Neutrophil (primary cell): ENCODE results near the gene KLHL8.

Experiments
- H3K27ac ChIP-seq: fragments of 200-600 bp; sonication (generic); 2 replicates; pipeline ENCODE4 v1.5.1; 2016; ENCODE audit warnings: mild to moderate bottlenecking, moderate library complexity
- H3K27me3 ChIP-seq: fragments of 200-600 bp; sonication (generic); 2 replicates; pipeline ENCODE4 v1.6.0; 2016; ENCODE audit warnings: mild to moderate bottlenecking
- H3K36me3 ChIP-seq: fragments of 200-600 bp; sonication (generic); 2 replicates; pipeline ENCODE4 v1.5.1; 2017
- H3K4me1 ChIP-seq, 2 experiments: fragments of 200-600 bp in 1 of 2; sonication (generic) in 1 of 2; 1 replicate in 1 of 2; 2 replicates in 1 of 2; pipeline versions ENCODE4 v1.5.1 to v1.6.1; 2013 to 2016; ENCODE audit warnings: low read depth in 1 of 2, low read length in 1 of 2, mild to moderate bottlenecking in 1 of 2, moderate library complexity in 1 of 2; ENCODE audit not compliant: control insufficient read depth in 1 of 2, insufficient read depth in 1 of 2
- H3K4me3 ChIP-seq, 2 experiments: fragments of 200-600 bp in 1 of 2; sonication (generic) in 1 of 2; 1 replicate in 1 of 2; 2 replicates in 1 of 2; pipeline ENCODE4 v1.5.1; 2013 to 2016; ENCODE audit warnings: low read depth in 1 of 2, low read length in 1 of 2, mild to moderate bottlenecking in 1 of 2, moderate library complexity in 1 of 2
- H3K9me3 ChIP-seq: fragments of 200-600 bp; sonication (generic); 2 replicates; pipeline ENCODE4 v1.5.1; 2016
- CTCF ChIP-seq: fragments of 200-600 bp; sonication (generic); IDR thresholded peaks from 2 replicates; pipeline ENCODE4 v1.5.1; 2016; ENCODE audit warnings: antibody characterized with exemption

Gene KLHL8

GRCh38 chr4:87192145-87192919, 28.1 kb downstream of the KLHL8 start:
- no peak overlapping the region for H3K27ac ChIP-seq
- H3K4me1 ChIP-seq, result no peaks in the 10 kb centered on the region
- no peak overlapping the region for H3K4me3 ChIP-seq
- no peaks in the 10 kb centered on the region for H3K9me3 ChIP-seq
- H3K36me3 ChIP-seq, result no peaks in the 10 kb centered on the region
- TF ChIP-seq CTCF, result no peak
- no peaks in the 10 kb centered on the region for H3K27me3 ChIP-seq

GRCh38 chr4:87188932-87189331, 31.5 kb downstream of the KLHL8 start:
- TF ChIP-seq CTCF, result no peak
- no peaks in the 10 kb centered on the region for H3K4me1 ChIP-seq
- H3K9me3 ChIP-seq, result no peaks in the 10 kb centered on the region
- H3K4me3 ChIP-seq, result no peak overlapping the region
- H3K27me3 ChIP-seq, result no peaks in the 10 kb centered on the region
- H3K36me3 ChIP-seq, result no peaks in the 10 kb centered on the region
- no peak overlapping the region for H3K27ac ChIP-seq

GRCh38 chr4:87188048-87188447, 32.4 kb downstream of the KLHL8 start:
- H3K27me3 ChIP-seq, result no peaks in the 10 kb centered on the region
- H3K36me3 ChIP-seq, result no peaks in the 10 kb centered on the region
- no peaks in the 10 kb centered on the region for H3K4me1 ChIP-seq
- no peak for TF ChIP-seq CTCF
- no peak overlapping the region for H3K4me3 ChIP-seq
- H3K9me3 ChIP-seq, result no peaks in the 10 kb centered on the region
- H3K27ac ChIP-seq, result no peak overlapping the region

GRCh38 chr4:87185146-87185870, 35.1 kb downstream of the KLHL8 start:
- no peaks in the 10 kb centered on the region for H3K36me3 ChIP-seq
- H3K27me3 ChIP-seq, result no peaks in the 10 kb centered on the region
- no peaks in the 10 kb centered on the region for H3K9me3 ChIP-seq
- H3K27ac ChIP-seq, result no peak overlapping the region
- no peak for TF ChIP-seq CTCF
- no peaks in the 10 kb centered on the region for H3K4me1 ChIP-seq
- H3K4me3 ChIP-seq, result no peak overlapping the region

GRCh38 chr4:87180767-87181166, 39.7 kb downstream of the KLHL8 start:
- Histone ChIP-seq H3K36me3 (peaks cover 17% of the 10 kb centered on the region), H3K4me3 (no peak overlapping the region), H3K9me3 (no peaks in the 10 kb centered on the region), H3K27me3 (no peaks in the 10 kb centered on the region), H3K27ac (no peak overlapping the region), H3K4me1 (no peaks in the 10 kb centered on the region)
- no peak for TF ChIP-seq CTCF
